ENCODE results near the gene ZER1.
A peak's percentile ranks its signal among the peaks of the same experiment; 100 is the strongest.

ZER1 gene

DNA sequence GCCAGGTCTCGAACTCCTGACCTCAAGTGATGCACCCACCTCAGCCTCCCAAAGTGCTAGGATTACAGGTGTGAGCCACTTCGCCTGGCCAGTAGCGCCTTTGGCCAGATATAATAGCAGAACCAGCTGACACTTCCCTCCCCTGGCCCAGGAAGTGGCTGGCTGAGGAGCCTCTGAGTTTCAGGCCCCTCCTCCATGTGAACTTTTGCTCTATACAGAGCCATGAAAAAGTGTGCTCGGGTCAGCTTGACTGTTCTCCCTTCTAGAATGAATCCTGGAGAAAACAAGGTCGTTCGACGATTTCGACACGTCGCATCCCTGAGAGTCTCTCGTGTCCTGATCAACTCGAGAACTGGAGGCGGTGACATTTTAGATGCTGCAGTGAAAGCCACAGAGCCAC is 39.2 kb downstream of the ZER1 start:
- DNase-seq, result no peak

DNA sequence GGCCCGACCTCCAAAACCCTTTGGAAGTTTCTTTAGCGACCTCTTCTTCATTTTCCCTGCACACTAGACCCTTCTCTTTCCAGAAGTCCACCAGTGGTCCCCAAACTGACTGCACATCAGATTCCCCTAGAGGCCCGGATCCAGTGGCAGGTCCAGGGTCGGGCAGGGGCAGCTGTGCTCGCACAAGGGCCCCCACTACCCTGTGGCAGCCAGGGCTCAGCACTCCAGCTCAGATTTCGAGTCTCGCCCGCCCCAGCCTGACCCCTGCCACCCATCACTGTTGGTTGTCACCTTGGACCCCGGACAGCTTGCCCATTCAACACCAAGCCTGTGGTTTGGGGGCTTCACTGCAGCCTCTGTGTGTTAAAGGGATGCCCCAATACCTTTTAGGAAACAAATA is 40.0 kb downstream of the ZER1 start:
- DNase-seq, result no peak

DNA sequence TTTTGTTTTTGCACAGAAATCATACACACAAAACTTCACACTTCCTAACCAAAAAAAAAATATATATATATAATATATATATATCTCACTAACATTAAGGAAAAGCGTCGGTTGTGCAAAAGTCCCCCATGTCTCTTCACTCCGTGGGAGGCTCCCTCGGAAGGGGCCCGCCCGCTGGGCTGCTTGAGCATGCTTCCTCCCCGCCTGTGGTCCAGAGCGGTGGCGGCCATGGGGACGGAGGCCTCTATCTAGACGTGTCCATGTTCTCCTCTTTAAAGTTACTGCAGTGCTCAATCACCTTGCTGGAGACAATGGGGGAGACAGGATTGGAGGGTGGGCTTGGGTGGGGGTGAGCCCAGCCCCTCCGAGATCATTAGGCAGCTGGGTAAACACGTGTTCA is 40.6 kb downstream of the ZER1 start:
- no peak for DNase-seq

DNA sequence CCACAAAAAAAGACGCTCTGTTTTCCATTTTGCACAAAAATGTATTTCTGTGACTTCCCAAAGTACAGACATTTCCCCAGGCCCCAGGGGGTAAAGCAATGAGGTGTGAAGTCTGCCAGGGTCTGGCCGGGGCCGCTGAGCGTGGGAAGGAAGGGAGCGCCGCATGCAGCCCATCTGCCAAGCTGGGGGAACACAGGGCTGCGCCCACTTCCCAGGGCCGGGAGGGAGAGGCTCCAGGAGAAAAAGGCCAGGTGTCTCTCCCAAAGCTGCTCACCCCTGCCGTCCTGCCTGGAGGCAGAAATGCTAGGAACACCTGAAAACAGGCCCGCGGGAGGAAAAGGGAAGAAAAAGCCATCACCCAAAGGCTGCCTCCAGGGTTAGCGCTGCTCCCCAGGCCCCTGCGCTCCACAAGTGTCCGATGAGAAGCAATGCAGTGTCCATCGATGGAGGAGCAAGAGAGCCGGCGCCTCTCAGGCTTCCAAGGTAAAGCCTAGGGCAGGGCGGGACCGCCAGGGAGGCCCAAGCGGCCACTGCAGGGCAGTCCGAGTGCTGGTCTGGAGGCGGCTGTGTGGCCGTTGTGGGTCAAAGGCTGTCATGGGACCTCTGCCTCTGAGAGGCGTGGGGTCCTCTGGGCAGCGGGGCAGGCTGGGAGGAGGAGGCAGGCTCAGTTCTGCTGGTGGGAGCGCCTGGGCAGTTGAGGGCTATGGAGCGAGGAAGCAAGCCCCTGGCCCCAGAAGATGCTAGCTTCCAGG is 41.8 kb downstream of the ZER1 start:
- no peak for DNase-seq

DNA sequence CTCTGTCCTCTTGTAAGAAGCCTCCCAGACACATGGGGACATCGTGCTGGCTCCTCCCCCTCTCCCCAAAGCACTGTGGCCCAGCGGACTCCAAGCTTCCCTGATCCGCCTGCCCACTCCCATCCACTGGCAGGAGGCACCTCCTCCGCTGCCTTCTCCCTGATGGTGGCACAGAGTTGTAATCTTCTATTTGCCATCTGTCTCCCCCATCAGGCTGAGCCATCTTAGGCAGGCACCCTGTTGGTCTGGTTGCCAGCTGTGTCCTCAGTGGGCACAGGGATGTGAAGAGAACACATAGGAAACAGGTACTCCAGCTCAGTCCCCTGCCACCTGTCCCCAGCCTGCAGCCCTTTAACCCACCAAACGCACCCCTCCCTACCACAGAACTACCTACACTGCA is 42.4 kb downstream of the ZER1 start:
- no peak for DNase-seq

- DNase-seq, result no peak
These were observed 43.4 kb downstream of the ZER1 start for GRCh38 chr9:128728298-128728697.

DNA sequence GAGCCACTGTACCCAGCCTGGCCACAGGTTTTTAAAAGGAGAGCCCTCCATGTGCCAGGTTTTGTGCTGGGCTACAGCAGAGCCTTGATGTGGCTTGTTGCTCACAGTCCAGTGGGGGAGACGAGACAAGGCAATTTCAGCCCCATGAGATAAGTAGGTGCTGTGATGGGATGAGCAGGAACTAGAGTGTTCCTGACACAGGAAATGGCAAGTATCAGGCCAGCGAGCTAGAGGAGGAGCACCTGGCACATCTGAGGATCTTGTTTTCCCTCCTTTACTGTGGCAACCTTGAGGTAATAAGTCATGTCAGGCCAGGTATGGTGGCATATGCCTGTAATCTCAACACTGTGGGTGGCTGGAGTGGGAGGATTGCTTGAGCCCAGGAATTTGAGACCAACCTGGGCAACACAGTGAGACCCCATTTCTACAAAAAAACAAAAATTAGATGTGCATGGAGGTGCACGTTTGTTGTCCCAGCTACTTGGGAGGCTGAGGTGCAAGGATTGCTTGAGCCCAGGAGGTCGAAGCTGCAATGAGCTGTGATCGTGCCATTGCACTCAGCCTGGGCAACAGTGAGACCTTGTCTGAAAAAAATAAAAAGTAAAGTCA is 44.0 kb downstream of the ZER1 start:
- DNase-seq, result no peak

GRCh38 chr9:128724744-128725211 is 46.9 kb downstream of the ZER1 start:
- DNase-seq, result peak; percentile 18

DNA sequence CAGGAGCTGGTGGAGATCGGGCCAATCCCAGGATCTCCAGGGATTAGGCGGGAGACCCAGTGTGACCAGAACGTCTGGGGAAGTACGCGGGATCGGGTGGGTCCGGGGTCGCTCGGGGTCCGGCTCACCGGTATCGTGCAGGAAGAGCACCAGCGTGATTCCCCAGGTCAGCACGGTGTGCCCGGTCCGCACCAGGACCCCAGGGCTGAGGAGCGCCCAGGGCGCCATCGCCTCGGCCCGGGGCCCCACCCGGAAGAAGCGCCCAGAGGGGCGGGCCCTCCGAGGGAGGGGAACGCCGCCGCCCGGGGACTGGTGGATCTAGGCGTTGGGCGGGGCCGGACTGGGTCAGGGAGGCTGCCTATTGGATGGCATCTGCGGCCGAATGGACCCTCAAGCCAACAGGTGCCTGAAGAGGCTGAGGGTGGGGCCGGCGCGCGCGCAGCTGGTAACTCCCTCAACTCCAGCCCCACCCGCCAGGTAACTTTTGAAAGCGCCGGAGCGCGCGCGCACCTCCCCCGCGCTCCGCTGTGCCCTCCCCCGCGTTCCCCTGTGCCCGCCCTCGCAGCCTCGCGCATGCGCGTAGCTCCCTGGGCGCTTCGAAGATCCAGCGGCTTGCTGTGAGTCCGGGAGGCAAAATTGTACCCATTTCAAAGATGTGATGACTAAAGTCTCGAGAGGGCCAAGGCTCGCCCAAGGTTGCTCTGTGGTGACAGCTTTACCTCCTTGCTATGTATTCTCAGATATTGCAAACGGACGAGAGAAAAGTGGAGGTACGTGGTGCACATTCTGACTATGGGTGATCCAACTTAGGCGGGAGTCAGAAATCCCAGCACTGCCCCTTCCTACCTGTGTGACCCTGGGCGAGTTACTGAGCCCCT is 47.6 kb downstream of the ZER1 start, which contains the start of gene ZDHHC12:
Gene ZDHHC12 (minus strand): TSS at position 262 of the 878 bp plus-strand sequence. CDS start 34 bp downstream, at position 228.
- peak; percentile 99 for DNase-seq

- no peak for DNase-seq
These were observed 48.3 kb downstream of the ZER1 start for GRCh38 chr9:128723352-128723865.

DNA sequence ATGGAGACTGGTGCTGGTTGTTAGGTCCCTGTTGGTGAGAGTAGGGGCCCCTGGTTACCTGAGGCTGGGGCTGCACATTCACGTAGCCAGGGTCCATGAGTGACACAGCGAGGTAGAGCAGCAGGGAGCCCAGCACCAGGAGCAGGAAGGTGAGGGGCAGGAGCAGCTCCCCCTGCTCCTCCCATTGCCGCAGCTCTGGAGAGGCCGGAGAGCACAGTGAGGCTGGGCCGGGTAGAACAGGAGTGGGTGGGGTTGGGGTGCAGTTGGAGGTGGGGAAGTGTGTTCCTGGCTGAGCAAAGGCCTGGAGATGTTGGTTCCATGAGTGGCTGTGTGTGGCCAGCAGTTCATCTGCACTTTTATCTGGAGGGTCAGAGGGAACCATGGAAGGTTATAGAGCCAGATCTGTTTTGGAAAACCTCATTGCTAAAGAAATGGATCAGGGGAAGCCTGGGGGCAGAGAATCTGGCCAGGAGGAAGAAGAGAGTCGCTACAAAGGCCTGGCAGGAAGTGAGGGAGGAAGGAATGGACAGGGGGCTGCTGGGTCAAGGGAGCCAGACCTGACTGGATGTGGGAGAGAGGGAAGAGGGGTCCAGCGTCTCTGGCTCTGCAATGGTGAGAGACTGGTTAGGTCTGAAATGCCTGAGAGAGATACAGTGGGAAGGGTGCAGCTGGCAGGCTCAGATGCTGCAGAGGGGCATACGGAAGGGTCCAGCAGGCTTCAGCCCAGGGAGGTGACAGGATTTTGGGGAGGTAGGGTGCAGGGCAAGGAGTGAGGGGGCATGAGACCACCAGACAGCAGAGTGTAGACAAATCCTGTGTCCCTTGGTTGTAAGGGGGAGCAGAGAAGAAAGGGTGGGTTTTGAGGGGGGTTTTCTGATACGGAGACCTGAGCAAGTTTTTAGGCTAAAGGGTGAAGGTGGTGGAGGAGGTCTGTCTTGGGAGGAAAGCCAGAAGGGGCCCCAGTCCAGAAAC is 49.1 kb downstream of the ZER1 start:
- no peak for DNase-seq

DNA sequence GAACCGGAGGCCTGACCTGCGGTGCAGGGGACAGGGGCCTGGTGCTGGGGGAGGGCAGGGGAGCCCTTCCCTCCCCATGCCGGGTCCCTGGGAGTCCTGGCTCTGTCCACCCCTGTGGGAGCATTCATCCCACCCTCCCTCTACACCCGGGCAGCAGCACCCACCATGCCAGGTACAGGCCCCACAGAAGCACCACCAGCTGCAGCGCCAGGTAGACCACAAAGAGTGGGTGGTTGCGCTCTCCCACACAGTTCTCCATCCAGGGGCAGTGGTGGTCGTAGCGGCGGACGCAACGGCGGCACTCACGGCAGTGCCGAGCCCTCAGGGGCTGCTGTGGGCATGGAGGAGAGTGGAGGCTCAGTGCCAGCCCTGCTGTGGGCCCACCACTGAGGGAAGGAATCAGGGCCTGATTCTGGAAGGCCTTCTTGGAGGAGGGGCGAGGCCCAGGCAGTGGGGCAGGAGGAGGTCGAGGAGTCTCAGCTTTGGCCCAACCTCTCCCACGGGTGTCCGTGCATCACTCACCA is 50.2 kb downstream of the ZER1 start:
- no peak for DNase-seq

DNA sequence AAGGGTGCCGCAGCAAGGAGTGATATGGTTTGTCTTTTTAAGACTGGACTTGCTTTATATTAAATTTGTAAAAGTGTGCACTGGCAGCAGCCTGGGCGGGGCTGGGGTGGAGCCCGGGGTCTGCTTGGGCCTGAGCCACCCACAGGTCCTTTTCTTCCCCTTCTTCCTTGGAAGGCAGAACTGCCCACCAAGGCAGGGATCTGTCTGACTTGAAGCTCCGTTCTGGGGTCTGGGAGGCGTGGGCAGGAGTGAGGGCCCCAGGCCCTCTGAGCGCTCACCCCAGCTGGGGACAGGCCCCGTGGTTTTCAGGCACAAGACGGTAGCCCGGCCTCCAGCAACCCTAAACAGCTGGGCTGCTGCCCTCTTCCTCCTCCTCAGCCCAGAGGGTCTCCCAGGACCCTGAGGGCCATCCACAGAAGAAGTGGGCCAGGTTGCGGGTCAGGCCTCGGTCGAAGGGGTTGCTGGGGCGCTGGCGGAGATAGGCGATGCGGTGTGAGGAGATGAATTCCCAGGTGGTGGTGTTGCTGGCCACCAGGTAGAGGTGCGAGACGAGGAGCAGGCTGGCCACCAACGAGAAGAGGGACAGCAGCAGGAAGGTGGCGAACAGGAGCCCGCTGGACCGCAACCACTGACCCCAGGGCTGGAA is 50.8 kb downstream of the ZER1 start:
- DNase-seq, result no peak

GRCh38 chr9:128719919-128720605 is 51.7 kb downstream of the ZER1 start:
- DNase-seq, result no peak

DNA sequence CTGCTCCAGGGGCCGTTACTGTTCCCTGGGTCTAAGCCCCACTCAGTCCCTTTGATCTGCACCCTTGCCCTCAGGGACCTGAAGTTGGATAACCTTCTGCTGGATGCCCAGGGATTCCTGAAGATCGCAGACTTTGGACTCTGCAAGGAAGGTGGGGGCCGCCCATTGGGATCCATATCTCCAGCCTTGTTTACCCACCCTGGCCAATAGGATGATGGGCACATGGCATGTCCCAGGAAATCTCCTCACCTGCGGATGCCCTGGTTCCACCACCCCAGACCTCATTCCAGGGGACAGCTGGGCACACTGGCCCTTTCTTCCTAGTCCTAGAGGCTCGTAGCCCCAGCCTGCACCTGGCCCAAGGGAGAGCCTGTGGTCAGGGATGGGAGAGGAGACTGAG is 53.3 kb downstream of the ZER1 start:
- no peak for DNase-seq

DNA sequence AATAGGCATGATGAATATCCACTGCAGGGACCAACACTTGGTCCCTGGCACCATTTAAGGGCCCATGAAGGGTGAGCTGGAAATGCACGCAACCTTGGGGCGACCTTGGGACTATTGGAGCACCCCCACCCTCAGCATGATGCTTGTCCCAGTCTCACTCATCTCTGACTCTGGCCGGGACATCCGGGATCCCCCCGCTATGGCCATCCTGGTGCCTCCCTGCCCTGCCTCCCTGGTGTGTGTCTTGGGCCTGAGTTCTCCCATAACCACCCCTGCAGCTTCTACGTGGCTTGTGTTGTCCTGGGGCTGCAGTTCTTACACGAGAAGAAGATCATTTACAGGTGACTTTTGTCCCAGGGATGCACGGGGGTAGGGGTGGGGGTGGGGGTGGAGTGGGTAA is 53.7 kb downstream of the ZER1 start:
- no peak for DNase-seq

- DNase-seq, result no peak
These were observed 55.0 kb downstream of the ZER1 start for GRCh38 chr9:128716581-128717254.

DNA sequence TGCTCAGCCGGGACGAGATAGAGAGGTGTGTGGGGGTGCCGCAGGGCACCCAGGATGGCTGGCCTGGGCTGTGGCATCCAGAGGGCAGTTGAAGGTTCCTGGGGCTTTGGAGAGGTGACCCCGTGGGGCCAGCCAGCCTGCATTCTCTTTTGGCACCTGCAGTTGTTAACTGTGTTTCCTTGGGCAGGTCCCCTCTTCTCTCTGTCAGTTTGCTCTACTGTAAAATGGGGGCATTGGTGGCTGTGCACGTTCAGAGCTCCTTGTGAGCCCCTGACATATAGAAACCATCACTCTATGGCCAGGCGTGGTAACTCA is 56.3 kb downstream of the ZER1 start:
- no peak for DNase-seq

GRCh38 chr9:128714586-128715435 is 56.9 kb downstream of the ZER1 start:
- DNase-seq, result no peak

All from activated CD4-positive, alpha-beta T cell treated with anti-CD3 and anti-CD28 coated beads, Interleukin-2, amount 50 U/mL, for 1 hour (primary cell).